Stimulated activated CD8-positive, alpha-beta memory T cell treated with anti-CD3 and anti-CD28 coated beads, Interleukin-2, amount 100 ng/mL, for 1 hour (primary cell): ENCODE measurements around the gene MYADM.
"Not testable (repeated sequence)": the region's sequence is repeated elsewhere in the genome, so short reads cannot be mapped to it uniquely, and the experiment has no call there.

ENCODE experiments used
- DNase-seq, 2 donors: peaks; one replicate each; pipeline ENCODE4 v3.0.0-alpha.2; 2020; ENCODE audit warnings: low read depth in 2 of 2

Gene MYADM

GRCh38 chr19:53867225-53868090 is at the start of gene MYADM:
TSS of gene MYADM (plus strand) at chr19:53867883. CDS start at chr19:53873530, 5,647 bp downstream.
- peak; percentile 99 to 100 for DNase-seq

GRCh38 chr19:53818756-53819155 is 48.9 kb upstream of the MYADM start:
- no peak for DNase-seq

- DNase-seq = no peak
Measured at GRCh38 chr19:53819861-53820260, 47.8 kb upstream of the MYADM start.

- no peak for DNase-seq
Measured at GRCh38 chr19:53823380-53824120, 44.1 kb upstream of the MYADM start.

- no peak for DNase-seq
Measured at GRCh38 chr19:53824134-53824611, 43.5 kb upstream of the MYADM start, which contains the start of gene NLRP12. TSS of gene NLRP12 (minus strand) at chr19:53824314. CDS start at chr19:53824174, 140 bp downstream.

- DNase-seq = no peak
Measured at GRCh38 chr19:53826876-53827275, 40.8 kb upstream of the MYADM start.

GRCh38 chr19:53828531-53828930 is 39.2 kb upstream of the MYADM start:
- DNase-seq = no peak

- not testable (repeated sequence) for DNase-seq
Measured at GRCh38 chr19:53832861-53833260, 34.8 kb upstream of the MYADM start.

GRCh38 chr19:53838446-53838845 is 29.2 kb upstream of the MYADM start:
- not testable (repeated sequence) for DNase-seq

- DNase-seq = not testable (repeated sequence)
Measured at GRCh38 chr19:53840241-53840640, 27.4 kb upstream of the MYADM start.

- DNase-seq = not testable (repeated sequence)
Measured at GRCh38 chr19:53840914-53841313, 26.8 kb upstream of the MYADM start.

- no peak for DNase-seq
Measured at GRCh38 chr19:53844849-53845246, 22.8 kb upstream of the MYADM start.

GRCh38 chr19:53847555-53847954 is 20.1 kb upstream of the MYADM start:
- DNase-seq = no peak

- no peak for DNase-seq
Measured at GRCh38 chr19:53849237-53849676, 18.4 kb upstream of the MYADM start.

- DNase-seq = no peak
Measured at GRCh38 chr19:53853707-53854106, 14.0 kb upstream of the MYADM start.

- no peak for DNase-seq
Measured at GRCh38 chr19:53864308-53864836, 3.3 kb upstream of the MYADM start.

GRCh38 chr19:53865523-53865917 is 2.2 kb upstream of the MYADM start:
- no peak for DNase-seq

GRCh38 chr19:53865918-53866864 is 1.5 kb upstream of the MYADM start:
- no peak for DNase-seq

- DNase-seq = no peak
Measured at GRCh38 chr19:53866865-53867224, 838 bp upstream of the MYADM start.

GRCh38 chr19:53868091-53868891 is 608 bp downstream of the MYADM start:
- DNase-seq = no peak
